Panc1 (cell line): ENCODE data around the gene TM9SF3.

Experiments
- CTCF ChIP-seq: fragments of 450-650 bp; IDR thresholded peaks from 2 replicates; pipeline ENCODE4 v1.5.1; 2017; ENCODE audit warnings: mild to moderate bottlenecking
- POLR2AphosphoS5 ChIP-seq: IDR thresholded peaks from 2 replicates; pipeline ENCODE4 v1.6.1; 2012; ENCODE audit warnings: mild to moderate bottlenecking, low read depth, low read length, moderate library complexity

GRCh38 chr10:96577069-96577468, 9.7 kb downstream of the TM9SF3 start:
- TF ChIP-seq CTCF (no peak), POLR2AphosphoS5 (no peak)
